Endothelial cell (in vitro differentiated cells): ENCODE data around the gene TMEM18. TPM values are rescaled to one million over a fixed set of nuclear protein-coding genes. Genes with fewer than 3 reads are reported as not detected.

Source experiments
- DNase-seq: peaks from one replicate; pipeline ENCODE4 v3.0.0; 2021; ENCODE audit warnings: low spot score
- H3K27ac Mint-ChIP-seq: one replicate; pipeline ENCODE4 v1.8.0; 2021; ENCODE audit warnings: mixed read lengths, inconsistent platforms; ENCODE audit not compliant: unreplicated experiment
- H3K27me3 Mint-ChIP-seq: one replicate; pipeline ENCODE4 v1.8.0; 2021; ENCODE audit warnings: mild to moderate bottlenecking, moderate library complexity, mixed read lengths, inconsistent platforms; ENCODE audit not compliant: unreplicated experiment
- H3K36me3 Mint-ChIP-seq: one replicate; pipeline ENCODE4 v1.8.0; 2021; ENCODE audit warnings: mild to moderate bottlenecking, low read depth, mixed read lengths, inconsistent platforms; ENCODE audit not compliant: unreplicated experiment
- H3K4me1 Mint-ChIP-seq: one replicate; pipeline ENCODE4 v1.8.0; 2021; ENCODE audit warnings: mild to moderate bottlenecking, mixed read lengths, inconsistent platforms; ENCODE audit not compliant: unreplicated experiment
- H3K4me3 Mint-ChIP-seq: one replicate; pipeline ENCODE4 v1.8.0; 2021; ENCODE audit warnings: mild to moderate bottlenecking, mixed read lengths, inconsistent platforms; ENCODE audit not compliant: unreplicated experiment
- H3K9me3 Mint-ChIP-seq: one replicate; pipeline ENCODE4 v1.8.0; 2021; ENCODE audit warnings: mixed read lengths, inconsistent platforms; ENCODE audit not compliant: unreplicated experiment
- CTCF ChIP-seq: fragments of 200-600 bp; sonication (generic); IDR thresholded peaks from one replicate; pipeline ENCODE4 v1.5.0; 2021; ENCODE audit warnings: antibody characterized with exemption; ENCODE audit not compliant: unreplicated experiment
- total RNA-seq: library from RNA; stranded (reverse); fragmentation: NEBNext Ultra II Directional; extraction: Animal tissue kit (Norgen Biotek cat#: 25700); gene quantifications from one replicate; pipeline ENCODE4 v1.2.1, GENCODE V29; 2021; ENCODE audit not compliant: unreplicated experiment

The TMEM18 gene
- total RNA-seq, 1 donor from 2014 or later: 26.3 TPM

DNA sequence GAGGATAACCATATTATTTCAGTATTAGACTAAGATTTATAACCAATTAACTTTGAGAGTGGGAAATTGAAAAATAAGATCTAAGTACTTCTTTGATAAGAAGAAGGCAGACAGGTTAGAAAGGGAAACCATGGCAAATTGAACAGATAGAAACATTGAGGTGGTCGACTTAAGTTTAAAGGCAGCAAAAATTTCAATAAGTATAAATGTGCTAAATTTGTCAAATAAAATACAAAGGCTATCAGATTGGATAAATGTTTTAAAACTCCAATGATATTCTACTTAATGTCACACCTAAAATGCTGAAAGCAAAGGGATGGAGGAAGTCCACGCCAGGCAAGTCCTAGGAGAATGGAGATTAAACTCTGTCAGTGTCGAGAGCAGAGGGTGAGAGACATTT is 59.2 kb downstream of the TMEM18 start:
- no peak overlapping the region for H3K4me3 Mint-ChIP-seq
- H3K27me3 Mint-ChIP-seq: no peaks in the 10 kb centered on the region
- DNase-seq: no peak
- H3K9me3 Mint-ChIP-seq: no peaks in the 10 kb centered on the region
- H3K27ac Mint-ChIP-seq: no peak overlapping the region
- no peak for TF ChIP-seq CTCF
- H3K4me1 Mint-ChIP-seq: no peaks in the 10 kb centered on the region
- no peaks in the 10 kb centered on the region for H3K36me3 Mint-ChIP-seq
